Coronary artery (tissue), 2 donors: ENCODE data around the gene RAPGEF6.
"Not testable (repeated sequence)": the region's sequence is repeated elsewhere in the genome, so short reads cannot be mapped to it uniquely, and the experiment has no call there.

Experiments
- DNase-seq: peaks from one replicate; pipeline ENCODE4 v3.0.0-alpha.2; 2017; ENCODE audit warnings: low spot score
- H3K27ac ChIP-seq, 2 donors: fragments of 200-600 bp; sonication (generic); one replicate each; pipeline ENCODE4 v1.5.1; 2016 to 2019
- H3K4me3 ChIP-seq: fragments of 200-600 bp; sonication (generic); 2 replicates; pipeline ENCODE4 v1.5.1; 2016; ENCODE audit warnings: mild to moderate bottlenecking, moderate library complexity
- CTCF ChIP-seq: fragments of 200-600 bp; sonication (generic); IDR thresholded peaks from one replicate; pipeline ENCODE4 v1.5.1; 2019; ENCODE audit warnings: antibody characterized with exemption

RAPGEF6 gene

GRCh38 chr5:131382407-131383395, 252.3 kb downstream of the RAPGEF6 start:
- no peak for DNase-seq
- Histone ChIP-seq H3K27ac (no peak overlapping the region), H3K4me3 (no peak overlapping the region)
- TF ChIP-seq CTCF = no peak

GRCh38 chr5:131381777-131382176, 253.3 kb downstream of the RAPGEF6 start:
- no peak overlapping the region for H3K27ac ChIP-seq
- H3K4me3 ChIP-seq = no peak overlapping the region
- no peak for TF ChIP-seq CTCF
- DNase-seq = no peak

- Histone ChIP-seq H3K4me3 (no peak overlapping the region), H3K27ac (no peak overlapping the region)
- DNase-seq = no peak
- TF ChIP-seq CTCF = no peak
Measured at GRCh38 chr5:131381021-131381420, 254.0 kb downstream of the RAPGEF6 start.

GRCh38 chr5:131380238-131380637, 254.8 kb downstream of the RAPGEF6 start:
- H3K4me3 ChIP-seq = not testable (repeated sequence)
- peak overlapping the region in 1 of 2 donors; percentile 12 for H3K27ac ChIP-seq

GRCh38 chr5:131379723-131380122, 255.3 kb downstream of the RAPGEF6 start:
- no peak overlapping the region for H3K4me3 ChIP-seq
- no peak for TF ChIP-seq CTCF
- no peak for DNase-seq

More at GRCh38 chr5:131380238-131380637, 254.8 kb downstream of the RAPGEF6 start:
- DNase-seq = not testable (repeated sequence)

GRCh38 chr5:131378721-131379541, 256.1 kb downstream of the RAPGEF6 start:
- peak overlapping the region in 1 of 2 donors; percentile 20 for H3K27ac ChIP-seq
- DNase-seq = no peak
- no peak for TF ChIP-seq CTCF
- H3K4me3 ChIP-seq = no peak overlapping the region

More at GRCh38 chr5:131379723-131380122, 255.3 kb downstream of the RAPGEF6 start:
- H3K27ac ChIP-seq = peak overlapping the region in 1 of 2 donors; percentile 20

- H3K27ac ChIP-seq = no peak overlapping the region
- DNase-seq = no peak
- no peak for TF ChIP-seq CTCF
- H3K4me3 ChIP-seq = no peak overlapping the region
Measured at GRCh38 chr5:131377785-131378325, 257.2 kb downstream of the RAPGEF6 start.
